Measurements from ENCODE around the gene VSIG10.
A peak's percentile ranks its signal among the peaks of the same experiment; 100 is the strongest.
"Not testable (repeated sequence)": the region's sequence is repeated elsewhere in the genome, so short reads cannot be mapped to it uniquely, and the experiment has no call there.

The VSIG10 gene

GRCh38 chr12:118103601-118104382 is at the start of gene VSIG10:
Gene VSIG10, minus strand, starts transcription at chr12:118104011. Its CDS starts 340 bp downstream, at chr12:118103671.
- DNase-seq (ENCODE audit: low spot score) = no peak

GRCh38 chr12:118151755-118152154 is 47.9 kb upstream of the VSIG10 start:
- no peak for DNase-seq (ENCODE audit: low spot score)

GRCh38 chr12:118150625-118151024 is 46.8 kb upstream of the VSIG10 start:
- DNase-seq (ENCODE audit: low spot score) = no peak

- no peak for DNase-seq (ENCODE audit: low spot score)
Observed at GRCh38 chr12:118148287-118148686, 44.5 kb upstream of the VSIG10 start.

GRCh38 chr12:118145798-118146156 is 42.0 kb upstream of the VSIG10 start:
- no peak for DNase-seq (ENCODE audit: low spot score)

GRCh38 chr12:118145113-118145797 is 41.4 kb upstream of the VSIG10 start:
- no peak for DNase-seq (ENCODE audit: low spot score)

- DNase-seq (ENCODE audit: low spot score) = no peak
Observed at GRCh38 chr12:118144499-118144898, 40.7 kb upstream of the VSIG10 start.

GRCh38 chr12:118140825-118141224 is 37.0 kb upstream of the VSIG10 start:
- no peak for DNase-seq (ENCODE audit: low spot score)

- DNase-seq (ENCODE audit: low spot score) = no peak
Observed at GRCh38 chr12:118137148-118137678, 33.4 kb upstream of the VSIG10 start.

GRCh38 chr12:118136559-118137003 is 32.8 kb upstream of the VSIG10 start:
- DNase-seq (ENCODE audit: low spot score) = peak; percentile 46

GRCh38 chr12:118135788-118136558 is 32.2 kb upstream of the VSIG10 start, which contains the start of gene PEBP1:
Gene PEBP1, plus strand, starts transcription at chr12:118136124. Its CDS starts 86 bp downstream, at chr12:118136210.
- peak; percentile 91 for DNase-seq (ENCODE audit: low spot score)

- not testable (repeated sequence) for DNase-seq (ENCODE audit: low spot score)
Observed at GRCh38 chr12:118129436-118129835, 25.6 kb upstream of the VSIG10 start.

GRCh38 chr12:118127867-118128266 is 24.1 kb upstream of the VSIG10 start:
- no peak for DNase-seq (ENCODE audit: low spot score)

GRCh38 chr12:118126119-118126757 is 22.4 kb upstream of the VSIG10 start:
- no peak for DNase-seq (ENCODE audit: low spot score)

- DNase-seq (ENCODE audit: low spot score) = no peak
Observed at GRCh38 chr12:118125743-118126118, 21.9 kb upstream of the VSIG10 start.

GRCh38 chr12:118124333-118124874 is 20.6 kb upstream of the VSIG10 start:
- no peak for DNase-seq (ENCODE audit: low spot score)

- no peak for DNase-seq (ENCODE audit: low spot score)
Observed at GRCh38 chr12:118122264-118122663, 18.5 kb upstream of the VSIG10 start.

- DNase-seq (ENCODE audit: low spot score) = peak; percentile 74
Observed at GRCh38 chr12:118120579-118121363, 17.0 kb upstream of the VSIG10 start.

GRCh38 chr12:118119449-118119879 is 15.7 kb upstream of the VSIG10 start:
- no peak for DNase-seq (ENCODE audit: low spot score)

- no peak for DNase-seq (ENCODE audit: low spot score)
Observed at GRCh38 chr12:118109088-118109487, 5.3 kb upstream of the VSIG10 start.

GRCh38 chr12:118107694-118108093 is 3.9 kb upstream of the VSIG10 start:
- DNase-seq (ENCODE audit: low spot score) = no peak

All from NAMALWA (cell line).